Naive thymus-derived CD4-positive, alpha-beta T cell (primary cell): Measurements from ENCODE around the gene ABLIM3. TPM values are rescaled to one million over a fixed set of nuclear protein-coding genes. Genes with fewer than 3 reads are reported as not detected.

Experiments used
- ATAC-seq: fragments of 150-1000 bp; cut with Tn5 transposase; 2 replicates; pipeline ENCODE4 v1.10.0; 2021; ENCODE audit warnings: mild to moderate bottlenecking, moderate library complexity
- CTCF ChIA-PET: fragments of 350-600 bp; sonication (Branson Sonifier 250); formaldehyde crosslinking; loops from one replicate; lab custom pipeline; 2021; ENCODE audit warnings: antibody characterized with exemption; lab: Charles Lee
- POLR2A ChIA-PET: fragments of 350-600 bp; sonication (Branson Sonifier 250); formaldehyde crosslinking; loops from one replicate; lab custom pipeline; 2021; ENCODE audit warnings: antibody characterized with exemption, inconsistent platforms; lab: Charles Lee
- DNase-seq, 9 donors: peaks; one replicate each; pipeline versions ENCODE4 v3.0.0 to v3.0.0-alpha.2; 2020 to 2022; ENCODE audit warnings: mixed read lengths in 1 of 9
- H3K27ac ChIP-seq: one replicate; pipeline ENCODE4 v1.7.0; 2013; ENCODE audit warnings: mild to moderate bottlenecking, low read depth, low read length, moderate library complexity
- H3K27me3 ChIP-seq, 2 donors: one replicate each; pipeline ENCODE4 v1.7.0; 2013; ENCODE audit warnings: low read length in 2 of 2, mild to moderate bottlenecking in 2 of 2, moderate library complexity in 2 of 2; ENCODE audit not compliant: control insufficient read depth in 2 of 2, insufficient read depth in 2 of 2
- H3K36me3 ChIP-seq, 3 experiments: 1 replicate in 2 of 3; 2 replicates in 1 of 3; pipeline ENCODE4 v1.7.0; 2013; ENCODE audit warnings: low read length in 3 of 3, mild to moderate bottlenecking in 3 of 3, moderate library complexity in 1 of 3; ENCODE audit not compliant: insufficient read depth in 3 of 3, control insufficient read depth in 2 of 3
- H3K4me1 ChIP-seq, 2 donors: one replicate each; pipeline ENCODE4 v1.7.0; 2013; ENCODE audit warnings: low read length in 2 of 2, mild to moderate bottlenecking in 2 of 2, moderate library complexity in 1 of 2; ENCODE audit not compliant: control insufficient read depth in 2 of 2, insufficient read depth in 2 of 2
- H3K4me3 ChIP-seq: 2 replicates; pipeline ENCODE4 v1.7.0; 2013; ENCODE audit warnings: mild to moderate bottlenecking, low read length
- H3K9me3 ChIP-seq, 3 experiments: 1 replicate in 2 of 3; 2 replicates in 1 of 3; pipeline ENCODE4 v1.7.0; 2013; ENCODE audit warnings: low read length in 3 of 3; ENCODE audit not compliant: control insufficient read depth in 2 of 3
- H3K27ac Mint-ChIP-seq, 9 donors: one replicate each; pipeline ENCODE4 v1.8.0; 2020 to 2022; ENCODE audit warnings: mixed read lengths in 9 of 9, mild to moderate bottlenecking in 8 of 9, moderate library complexity in 5 of 9, inconsistent platforms in 2 of 9
- H3K27me3 Mint-ChIP-seq, 5 donors: one replicate each; pipeline ENCODE4 v1.8.0; 2021 to 2022; ENCODE audit warnings: mixed read lengths in 5 of 5, mild to moderate bottlenecking in 1 of 5
- H3K36me3 Mint-ChIP-seq, 5 donors: one replicate each; pipeline ENCODE4 v1.8.0; 2020 to 2022; ENCODE audit warnings: mixed read lengths in 5 of 5, mild to moderate bottlenecking in 3 of 5, inconsistent platforms in 1 of 5
- H3K4me1 Mint-ChIP-seq, 7 donors: one replicate each; pipeline ENCODE4 v1.8.0; 2020 to 2022; ENCODE audit warnings: mixed read lengths in 7 of 7, mild to moderate bottlenecking in 3 of 7, inconsistent platforms in 1 of 7
- H3K4me3 Mint-ChIP-seq, 10 donors: one replicate each; pipeline ENCODE4 v1.8.0; 2020 to 2022; ENCODE audit warnings: mild to moderate bottlenecking in 10 of 10, mixed read lengths in 10 of 10, moderate library complexity in 6 of 10, inconsistent platforms in 2 of 10
- H3K9me3 Mint-ChIP-seq, 11 donors: one replicate each; pipeline ENCODE4 v1.8.0; 2020 to 2022; ENCODE audit warnings: mixed read lengths in 11 of 11, mild to moderate bottlenecking in 4 of 11, inconsistent platforms in 1 of 11, moderate library complexity in 1 of 11
- intact Hi-C, 2 donors: fragments of 100-400 bp; cut with micrococcal nuclease; formaldehyde crosslinking; loops; one replicate each; pipeline ENCODE4 v1.15.1; 2023
- polyA plus RNA-seq, 2 donors: library from polyadenylated mRNA; unstranded; fragments of 300-500 nt; fragmentation: Illumina TruSeq; gene quantifications; one replicate each; pipeline ENCODE4 v1.2.3, GENCODE V29; 2021
- total RNA-seq, 6 experiments: library from RNA in 5 of 6; stranded (reverse) in 5 of 6; gene quantifications; 1 replicate in 5 of 6; 2 replicates in 1 of 6; pipeline ENCODE4 v1.2.3 and lab custom pipeline; 2021 to 2026

Gene ABLIM3
- total and polyA plus RNA-seq, 7 experiments from 2014 or later = 0.08 to 1.3 TPM; not detected in 5

DNA sequence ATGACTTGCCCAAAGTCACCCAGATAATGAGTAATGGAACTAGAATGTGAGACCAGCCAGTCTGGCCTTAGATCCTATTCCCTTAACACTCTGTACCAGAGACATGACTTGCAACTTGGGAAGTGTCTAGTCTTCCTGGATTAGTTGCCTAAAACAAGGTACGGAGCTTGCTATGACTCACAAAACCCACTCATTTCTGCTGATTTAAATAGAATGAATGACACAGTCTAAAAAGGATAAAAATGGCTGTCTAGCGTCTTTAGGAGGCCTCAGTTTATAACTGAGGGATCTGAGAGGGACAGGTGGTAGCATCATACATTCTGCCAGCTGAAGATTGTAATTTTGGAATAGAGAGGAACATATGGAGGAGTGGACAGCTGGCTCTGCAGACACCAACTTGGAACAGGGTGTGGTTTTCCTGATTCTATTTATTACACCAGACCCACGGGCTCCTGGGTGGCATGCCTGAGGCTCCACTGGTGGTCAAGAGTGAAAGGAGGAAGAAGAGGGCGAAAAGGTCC lies 62.7 kb downstream of the ABLIM3 start:
- intact Hi-C loops = no loop called here
- H3K27ac ChIP-seq = no peak overlapping the region
- ChIA-PET CTCF (no interaction called here), POLR2A (no interaction called here)
- no peaks in the 10 kb centered on the region for H3K27me3 ChIP-seq
- Mint-ChIP-seq H3K9me3 (no peaks in the 10 kb centered on the region), H3K4me3 (no peak overlapping the region), H3K36me3 (no peaks in the 10 kb centered on the region), H3K27me3 (no peaks in the 10 kb centered on the region), H3K4me1 (peaks cover 0 to 1% (median 0%) of the 10 kb centered on the region in 7 donors), H3K27ac (no peak overlapping the region)
- H3K4me1 ChIP-seq = no peaks in the 10 kb centered on the region
- DNase-seq (no peak), ATAC-seq (no peak)
- no peaks in the 10 kb centered on the region for H3K9me3 ChIP-seq
- H3K4me3 ChIP-seq = no peak overlapping the region
- H3K36me3 ChIP-seq = no peaks in the 10 kb centered on the region

DNA sequence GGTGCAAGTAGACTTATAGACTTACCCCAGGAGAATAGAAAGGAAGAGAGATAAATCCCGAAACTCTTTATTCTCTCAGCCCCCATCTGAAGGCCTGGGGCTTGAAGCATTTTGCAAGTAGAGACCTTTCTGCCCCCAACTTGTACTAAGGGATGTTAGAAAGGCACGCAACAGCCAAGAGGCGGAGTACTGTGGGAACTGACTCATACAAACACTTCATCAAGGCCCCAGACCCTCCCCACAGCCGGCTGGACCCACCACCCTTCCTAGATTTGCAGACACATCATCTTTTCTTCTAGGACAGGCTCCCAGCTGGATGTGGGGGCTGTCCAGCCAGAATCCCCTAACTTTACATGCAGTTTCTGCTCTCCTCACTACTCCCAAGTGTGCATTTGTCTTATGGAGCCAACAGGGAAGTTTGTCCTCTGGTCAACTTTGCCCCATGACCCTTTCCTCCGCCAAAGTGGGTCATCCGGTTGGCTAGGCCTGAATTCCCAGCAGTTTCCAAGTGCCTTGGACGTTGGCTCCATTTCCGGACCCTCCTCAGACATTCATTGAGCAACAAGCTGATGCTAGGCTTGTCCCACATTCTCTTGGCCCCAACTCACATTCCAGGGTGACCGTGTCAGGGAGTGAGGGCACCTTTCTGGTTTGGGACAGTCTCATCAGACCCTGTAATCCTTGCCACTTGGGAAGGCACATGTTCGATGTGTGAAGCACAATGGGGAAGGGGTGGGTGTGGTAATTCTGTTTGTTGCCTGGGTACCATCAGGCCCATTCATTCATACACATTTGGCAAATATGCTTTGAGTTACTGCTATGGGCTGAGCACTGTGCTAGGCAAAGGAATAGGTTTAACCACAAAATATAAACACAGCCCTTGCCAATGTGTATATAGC lies 64.6 kb downstream of the ABLIM3 start:
- H3K27ac ChIP-seq = no peak overlapping the region
- POLR2A ChIA-PET = no interaction called here

GRCh38 chr5:149206524-149207141 lies 65.3 kb downstream of the ABLIM3 start:
- intact Hi-C loops = no loop called here
- ATAC-seq = no peak
- Mint-ChIP-seq H3K27ac (no peak overlapping the region), H3K36me3 (no peaks in the 10 kb centered on the region), H3K4me3 (no peak overlapping the region), H3K27me3 (no peaks in the 10 kb centered on the region), H3K9me3 (no peaks in the 10 kb centered on the region), H3K4me1 (peaks cover 0 to 10% (median 5%) of the 10 kb centered on the region in 7 donors)
- no peak for DNase-seq
- no peaks in the 10 kb centered on the region for H3K36me3 ChIP-seq
- H3K4me3 ChIP-seq = no peak overlapping the region
- POLR2A ChIA-PET = no interaction called here
- H3K27me3 ChIP-seq = no peaks in the 10 kb centered on the region
- no peaks in the 10 kb centered on the region for H3K4me1 ChIP-seq
- no peak overlapping the region for H3K27ac ChIP-seq
- H3K9me3 ChIP-seq = no peaks in the 10 kb centered on the region
- CTCF ChIA-PET = no interaction called here

More for the DNA sequence above, 64.6 kb downstream of the ABLIM3 start:
- Mint-ChIP-seq H3K27ac (no peak overlapping the region), H3K36me3 (no peaks in the 10 kb centered on the region), H3K27me3 (no peaks in the 10 kb centered on the region), H3K9me3 (no peaks in the 10 kb centered on the region), H3K4me1 (peaks cover 0 to 4% (median 0%) of the 10 kb centered on the region in 7 donors), H3K4me3 (no peak overlapping the region)
- no peaks in the 10 kb centered on the region for H3K27me3 ChIP-seq
- ATAC-seq (no peak), DNase-seq (no peak)
- intact Hi-C loops = no loop called here
- CTCF ChIA-PET = no interaction called here
- no peaks in the 10 kb centered on the region for H3K36me3 ChIP-seq
- no peak overlapping the region for H3K4me3 ChIP-seq
- no peaks in the 10 kb centered on the region for H3K4me1 ChIP-seq
- H3K9me3 ChIP-seq = no peaks in the 10 kb centered on the region

- intact Hi-C loops = no loop called here
- no peaks in the 10 kb centered on the region for H3K9me3 Mint-ChIP-seq
- Histone ChIP-seq H3K4me3 (no peak overlapping the region), H3K9me3 (no peaks in the 10 kb centered on the region), H3K27me3 (no peaks in the 10 kb centered on the region), H3K27ac (no peak overlapping the region), H3K4me1 (no peaks in the 10 kb centered on the region), H3K36me3 (no peaks in the 10 kb centered on the region)
- POLR2A ChIA-PET = no interaction called here
- CTCF ChIA-PET = no interaction called here
- ATAC-seq (no peak), DNase-seq (no peak)
- H3K36me3 Mint-ChIP-seq = no peaks in the 10 kb centered on the region
- peak overlapping the region in 1 of 9 donors; percentile 20 for H3K27ac Mint-ChIP-seq
- peaks cover 0 to 19% (median 11%) of the 10 kb centered on the region in 7 donors for H3K4me1 Mint-ChIP-seq
- H3K27me3 Mint-ChIP-seq = no peaks in the 10 kb centered on the region
- H3K4me3 Mint-ChIP-seq = no peak overlapping the region
Measured at GRCh38 chr5:149207831-149208230, 66.5 kb downstream of the ABLIM3 start.

- Histone ChIP-seq H3K27ac (no peak overlapping the region), H3K36me3 (no peaks in the 10 kb centered on the region), H3K4me1 (no peaks in the 10 kb centered on the region), H3K9me3 (no peaks in the 10 kb centered on the region), H3K27me3 (no peaks in the 10 kb centered on the region), H3K4me3 (no peak overlapping the region)
- H3K27me3 Mint-ChIP-seq = no peaks in the 10 kb centered on the region
- no peak overlapping the region for H3K4me3 Mint-ChIP-seq
- DNase-seq (no peak), ATAC-seq (no peak)
- no peaks in the 10 kb centered on the region for H3K9me3 Mint-ChIP-seq
- CTCF ChIA-PET = no interaction called here
- peaks cover 0 to 19% (median 11%) of the 10 kb centered on the region in 7 donors for H3K4me1 Mint-ChIP-seq
- POLR2A ChIA-PET = no interaction called here
- intact Hi-C loops = no loop called here
- no peak overlapping the region for H3K27ac Mint-ChIP-seq
- no peaks in the 10 kb centered on the region for H3K36me3 Mint-ChIP-seq
Measured at GRCh38 chr5:149210225-149210624, 68.9 kb downstream of the ABLIM3 start.

- CTCF ChIA-PET = interaction anchor here (2.5 kb wide), 1 partner anchor 12 kb away, joined by 10 read pairs; no protein-coding TSS in a partner anchor
- no peaks in the 10 kb centered on the region for H3K36me3 ChIP-seq
- peak in 4 of 9 donors; percentile 18 to 35 (median 24) for DNase-seq
- H3K36me3 Mint-ChIP-seq = no peaks in the 10 kb centered on the region
- H3K4me3 Mint-ChIP-seq = no peak overlapping the region
- no peak overlapping the region for H3K4me3 ChIP-seq
- no peak overlapping the region for H3K27ac ChIP-seq
- H3K4me1 Mint-ChIP-seq = peaks cover 0 to 19% (median 11%) of the 10 kb centered on the region in 7 donors
- H3K27me3 Mint-ChIP-seq = no peaks in the 10 kb centered on the region
- intact Hi-C loops = no loop called here
- H3K9me3 Mint-ChIP-seq = no peaks in the 10 kb centered on the region
- POLR2A ChIA-PET = interaction anchor here (0.6 kb wide), 1 partner anchor 51 kb away, joined by 3 read pairs; no protein-coding TSS in a partner anchor
- H3K4me1 ChIP-seq = no peaks in the 10 kb centered on the region
- H3K27ac Mint-ChIP-seq = peak overlapping the region in 2 of 9 donors; percentile 19 to 32
- H3K27me3 ChIP-seq = no peaks in the 10 kb centered on the region
- ATAC-seq = no peak
- no peaks in the 10 kb centered on the region for H3K9me3 ChIP-seq
Measured at GRCh38 chr5:149210968-149211490, 69.7 kb downstream of the ABLIM3 start.
